GM12878 (cell line): ENCODE data around the gene PGA4. TPM values are rescaled to one million over a fixed set of nuclear protein-coding genes. Genes with fewer than 3 reads are reported as not detected.

Experiments used
- ATAC-seq: fragments of 200-7000 bp; cut with Tn5 transposase; 3 replicates; pipeline ENCODE4 v1.9.1; 2020; ENCODE audit warnings: mild to moderate bottlenecking, moderate library complexity
- BruUV-seq: library from RNA; stranded (reverse); fragments of 400-500 nt; replicated peaks from 2 replicates; lab custom pipeline; 2021; lab: Mats Ljungman, UMichigan
- CTCF ChIA-PET: fragments of 300-600 bp; sonication (Branson Sonifier 250); formaldehyde crosslinking; extraction: SDS; loops from one replicate; lab custom pipeline; 2021; ENCODE audit warnings: inconsistent platforms; lab: Yijun Ruan, JAX
- POLR2A ChIA-PET: fragments of 350-600 bp; formaldehyde crosslinking; extraction: SDS; loops from one replicate; lab custom pipeline; 2021; ENCODE audit warnings: inconsistent platforms; lab: Charles Lee
- RAD21 ChIA-PET: fragments of 300-600 bp; sonication (Branson Sonifier 250); formaldehyde crosslinking; loops from one replicate; lab custom pipeline; 2023; ENCODE audit warnings: antibody characterized with exemption; ENCODE audit not compliant: unreplicated experiment; lab: Charles Lee
- SMC1A ChIA-PET: fragments of 300-600 bp; sonication (Branson Sonifier 250); formaldehyde crosslinking; loops from one replicate; lab custom pipeline; 2023; ENCODE audit not compliant: unreplicated experiment, uncharacterized antibody; lab: Charles Lee
- DNase-seq: peaks from one replicate; pipeline ENCODE4 v3.0.0-alpha.2; 2011; ENCODE audit warnings: low read depth, low spot score
- FAIRE-seq: peaks from 3 replicates; lab custom pipeline; 2011; peaks lifted over from hg19 to GRCh38; lab: Jason Lieb, UNC
- H2AFZ ChIP-seq: 2 replicates; pipeline ENCODE4 v1.6.0; 2011; ENCODE audit warnings: low read depth, low read length, control low read depth; ENCODE audit not compliant: control insufficient read depth
- H3K27ac ChIP-seq: 2 replicates; pipeline ENCODE4 v1.5.1; 2011; ENCODE audit warnings: control low read depth; ENCODE audit not compliant: control insufficient read depth, insufficient read depth
- H3K27me3 ChIP-seq, 2 experiments: replicated peaks in 1 of 2; 2 replicates each; pipeline versions ENCODE4 v1.6.0 to v1.6.1; 2011; ENCODE audit warnings: low read length in 1 of 2; ENCODE audit not compliant: control insufficient read depth in 2 of 2, insufficient read depth in 2 of 2
- H3K36me3 ChIP-seq, 2 experiments: 2 replicates each; pipeline ENCODE4 v1.5.1; 2011; ENCODE audit warnings: low read length in 1 of 2; ENCODE audit not compliant: control insufficient read depth in 2 of 2, insufficient read depth in 2 of 2
- H3K4me1 ChIP-seq: 2 replicates; pipeline ENCODE4 v1.6.1; 2011; ENCODE audit warnings: mild to moderate bottlenecking, low read length, moderate library complexity, mixed read lengths; ENCODE audit not compliant: control insufficient read depth, insufficient read depth
- H3K4me2 ChIP-seq: 2 replicates; pipeline ENCODE4 v1.6.0; 2011; ENCODE audit warnings: control low read depth; ENCODE audit not compliant: control insufficient read depth, insufficient read depth
- H3K4me3 ChIP-seq: fragments of 200-600 bp; sonication (generic); 2 replicates; pipeline ENCODE4 v1.5.1; 2016
- H3K79me2 ChIP-seq: 2 replicates; pipeline ENCODE4 v1.6.0; 2011; ENCODE audit warnings: low read length; ENCODE audit not compliant: control insufficient read depth, insufficient read depth
- H3K9ac ChIP-seq: 2 replicates; pipeline ENCODE4 v1.8.0; 2011; ENCODE audit warnings: low read length, control low read depth, mixed read lengths; ENCODE audit not compliant: control insufficient read depth, insufficient read depth
- H3K9me3 ChIP-seq: replicated peaks from 3 replicates; pipeline ENCODE4 v1.5.1; 2011; ENCODE audit warnings: mild to moderate bottlenecking, low read length; ENCODE audit not compliant: control insufficient read depth, insufficient read depth
- H4K20me1 ChIP-seq: 2 replicates; pipeline ENCODE4 v1.6.0; 2011; ENCODE audit not compliant: control insufficient read depth, insufficient read depth
- CREB1 ChIP-seq: IDR thresholded peaks from 2 replicates; pipeline ENCODE4 v1.6.1; 2012; ENCODE audit warnings: low read depth, mild to moderate bottlenecking, inconsistent platforms
- GATAD2B ChIP-seq: fragments of 450-650 bp; conservative IDR thresholded peaks from 2 replicates; pipeline ENCODE4 v1.6.1; 2017; ENCODE audit warnings: low read depth, mild to moderate bottlenecking, moderate library complexity
- NBN ChIP-seq: fragments of 450-650 bp; IDR thresholded peaks from 2 replicates; pipeline ENCODE4 v1.6.1; 2016
- NFYA ChIP-seq: IDR thresholded peaks from 2 replicates; pipeline ENCODE4 v1.6.1; 2011; ENCODE audit warnings: low read depth, mild to moderate bottlenecking, low read length, improper control_type of control experiment, borderline replicate concordance
- POU2F2 ChIP-seq: IDR thresholded peaks from 3 replicates; pipeline ENCODE4 v1.6.1; 2011; ENCODE audit warnings: low read depth, mild to moderate bottlenecking, low read length, borderline replicate concordance
- RFX5 ChIP-seq: IDR thresholded peaks from 2 replicates; pipeline ENCODE4 v1.6.1; 2011; ENCODE audit warnings: low read depth, low read length, improper control_type of control experiment
- SMAD1 ChIP-seq: fragments of 450-650 bp; IDR thresholded peaks from 2 replicates; pipeline ENCODE4 v1.6.1; 2018; ENCODE audit warnings: mild to moderate bottlenecking, low read depth; ENCODE audit not compliant: partially characterized antibody
- SP1 ChIP-seq: IDR thresholded peaks from one replicate; pipeline ENCODE4 v1.6.1; 2011; ENCODE audit warnings: low read depth, low read length
- WGBS: methylation state at CpG from one replicate; pipeline ENCODE4 v1.1.6; 2016; ENCODE audit warnings: low lambda C conversion rate; ENCODE audit not compliant: insufficient replicate concordance, insufficient coverage; ENCODE audit errors: missing lambda C conversion rate; 5-methylcytosine and 5-hydroxymethylcytosine counted together
- in situ Hi-C: fragments of 300-500 bp; cut with MboI; formaldehyde crosslinking; loops from 9 replicates; pipeline ENCODE4 v1.14.3; 2018; ENCODE audit warnings: mixed read lengths
- intact Hi-C: fragments of 100-400 bp; cut with micrococcal nuclease; formaldehyde crosslinking; loops from one replicate; pipeline ENCODE4 v1.14.2; 2022; ENCODE audit not compliant: unreplicated experiment
- polyA plus RNA-seq, 11 experiments: library from polyadenylated mRNA; depleted of rRNA in 4 of 11; unstranded in 6 of 11; stranded (reverse) in 5 of 11; fragments of >200 nt; fragmentation: Nextera tagmentation in 4 of 11; fragmentation: Illumina TruSeq in 1 of 11; extraction: Ambion mirVana in 4 of 11; extraction: Trizol in 1 of 11; gene quantifications; 1 replicate in 1 of 11; 2 replicates in 10 of 11; pipeline versions ENCODE4 v1.2.1 to v1.2.3, GENCODE V29; 2011 to 2016; ENCODE audit warnings: inconsistent platforms in 2 of 11, missing spikeins in 2 of 11, low read depth in 1 of 11
- total RNA-seq, 4 experiments: library from RNA; depleted of rRNA in 3 of 4; stranded (reverse); fragments of >200 nt in 3 of 4; fragmentation: Illumina TruSeq in 1 of 4; extraction: Trizol in 1 of 4; gene quantifications; 2 replicates each; pipeline versions ENCODE4 v1.2.1 to v1.2.3, GENCODE V29; 2013 to 2021

Gene PGA4
- total and polyA plus RNA-seq, 10 of the 15 experiments (the other 5 are each of a cell fraction or from before 2014, with no cell fraction given), result not detected

GRCh38 chr11:61181489-61181888 lies 40.7 kb upstream of the PGA4 start:
- BruUV-seq, result no TSS peak
- intact Hi-C loops, result no loop called here
- no peak for TF ChIP-seq SP1
- no peak for TF ChIP-seq POU2F2
- no peak for TF ChIP-seq CREB1
- TF ChIP-seq NFYA, result no peak
- TF ChIP-seq RFX5, result no peak
- 55% methylated on average over 4 of the region's 4 CpGs for WGBS
- no peaks in the 10 kb centered on the region for H3K79me2 ChIP-seq
- H3K4me3 ChIP-seq, result no peak overlapping the region
- no peak overlapping the region for H3K4me2 ChIP-seq
- no peaks in the 10 kb centered on the region for H3K36me3 ChIP-seq
- no peak overlapping the region for H3K27ac ChIP-seq
- no peaks in the 10 kb centered on the region for H3K9me3 ChIP-seq
- ATAC-seq (no peak), DNase-seq (no peak), FAIRE-seq (no peak)
- no peak overlapping the region for H2AFZ ChIP-seq
- H3K4me1 ChIP-seq, result no peaks in the 10 kb centered on the region
- ChIA-PET RAD21 (no interaction called here), CTCF (interaction anchor here (1.4 kb wide), 1 partner anchor 349 kb away, joined by 5 read pairs; no protein-coding TSS in a partner anchor), SMC1A (no interaction called here), POLR2A (no interaction called here)
- H3K27me3 ChIP-seq, result no peaks in the 10 kb centered on the region
- H3K9ac ChIP-seq, result no peak overlapping the region
- in situ Hi-C loops, result loop anchor here (5.0 kb wide), 1 partner anchor 344 kb away; no protein-coding TSS in a partner anchor
- no peaks in the 10 kb centered on the region for H4K20me1 ChIP-seq

- Histone ChIP-seq H3K36me3 (no peaks in the 10 kb centered on the region), H3K27ac (no peak overlapping the region), H3K9ac (no peak overlapping the region), H3K4me2 (no peak overlapping the region), H2AFZ (no peak overlapping the region), H3K79me2 (no peaks in the 10 kb centered on the region), H3K27me3 (no peaks in the 10 kb centered on the region), H3K9me3 (no peaks in the 10 kb centered on the region), H3K4me3 (no peak overlapping the region), H4K20me1 (no peaks in the 10 kb centered on the region), H3K4me1 (no peaks in the 10 kb centered on the region)
- no peak for TF ChIP-seq SMAD1
- no peak for TF ChIP-seq NBN
- no peak for TF ChIP-seq GATAD2B
- ChIA-PET SMC1A (interaction anchor here (0.9 to 1.4 kb wide), 2 partner anchors 54 to 205 kb away, joined by 3 to 5 read pairs; no protein-coding TSS in a partner anchor), POLR2A (interaction anchor here (1.1 kb wide), 1 partner anchor 16 kb away, joined by 3 read pairs; no protein-coding TSS in a partner anchor), CTCF (interaction anchor here (1.4 kb wide), 1 partner anchor 54 kb away, joined by 3 read pairs; no protein-coding TSS in a partner anchor), RAD21 (no interaction called here)
- DNase-seq (no peak), FAIRE-seq (no peak), ATAC-seq (no peak)
- BruUV-seq, result no TSS peak
- intact Hi-C loops, result no loop called here
- in situ Hi-C loops, result loop anchor here (5.0 kb wide), 1 partner anchor 346 kb away; no protein-coding TSS in a partner anchor
- 36% methylated on average over 4 of the region's 4 CpGs for WGBS
Measured at GRCh38 chr11:61183645-61184044, 38.5 kb upstream of the PGA4 start.
